Natural killer cell (primary cell): Measurements from ENCODE around the gene GCSAM. TPM values are rescaled to one million over a fixed set of nuclear protein-coding genes. Genes with fewer than 3 reads are reported as not detected.

Source experiments
- ATAC-seq, 3 donors: fragments of 150-1000 bp in 2 of 3; fragments of 200-7000 bp in 1 of 3; cut with Tn5 transposase; 1 replicate in 1 of 3; 2 replicates in 2 of 3; pipeline ENCODE4 v1.10.0; 2021; ENCODE audit warnings: mild to moderate bottlenecking in 2 of 3, moderate library complexity in 2 of 3
- DNase-seq, 2 donors: peaks; one replicate each; pipeline versions ENCODE4 v3.0.0 to v3.0.0-alpha.2; 2013 to 2021; ENCODE audit warnings: mixed read lengths in 1 of 2
- H3K27ac ChIP-seq: one replicate; pipeline ENCODE4 v1.5.1; 2013; ENCODE audit warnings: mild to moderate bottlenecking, low read length
- H3K27me3 ChIP-seq: one replicate; pipeline ENCODE4 v1.6.1; 2013; ENCODE audit warnings: low read length; ENCODE audit not compliant: control insufficient read depth, insufficient read depth
- H3K36me3 ChIP-seq: one replicate; pipeline ENCODE4 v1.6.1; 2013; ENCODE audit warnings: low read length; ENCODE audit not compliant: control insufficient read depth, insufficient read depth
- H3K4me1 ChIP-seq: one replicate; pipeline ENCODE4 v1.6.1; 2013; ENCODE audit warnings: low read length; ENCODE audit not compliant: control insufficient read depth, insufficient read depth
- H3K4me3 ChIP-seq: one replicate; pipeline ENCODE4 v1.5.1; 2013; ENCODE audit warnings: low read length
- H3K9me3 ChIP-seq: one replicate; pipeline ENCODE4 v1.6.1; 2013; ENCODE audit warnings: low read length; ENCODE audit not compliant: control insufficient read depth, insufficient read depth
- H3K27ac Mint-ChIP-seq, 2 donors: one replicate each; pipeline ENCODE4 v1.8.0; 2022; ENCODE audit warnings: mild to moderate bottlenecking in 2 of 2, mixed read lengths in 2 of 2, moderate library complexity in 1 of 2
- H3K27me3 Mint-ChIP-seq, 2 donors: one replicate each; pipeline ENCODE4 v1.8.0; 2022; ENCODE audit warnings: low read depth in 2 of 2, mixed read lengths in 2 of 2
- H3K36me3 Mint-ChIP-seq: one replicate; pipeline ENCODE4 v1.8.0; 2022; ENCODE audit warnings: mixed read lengths
- H3K4me1 Mint-ChIP-seq, 2 donors: one replicate each; pipeline ENCODE4 v1.8.0; 2022; ENCODE audit warnings: mixed read lengths in 2 of 2
- H3K4me3 Mint-ChIP-seq: one replicate; pipeline ENCODE4 v1.8.0; 2022; ENCODE audit warnings: mild to moderate bottlenecking, moderate library complexity, mixed read lengths
- H3K9me3 Mint-ChIP-seq, 2 donors: one replicate each; pipeline ENCODE4 v1.8.0; 2022; ENCODE audit warnings: mixed read lengths in 2 of 2
- WGBS: methylation state at CpG from one replicate; pipeline ENCODE4 v1.1.7; 2013; ENCODE audit warnings: missing lambda C conversion rate; ENCODE audit not compliant: insufficient coverage; 5-methylcytosine and 5-hydroxymethylcytosine counted together
- intact Hi-C: fragments of 100-400 bp; cut with micrococcal nuclease; formaldehyde crosslinking; loops from one replicate; pipeline ENCODE4 v1.14.2; 2022
- total RNA-seq, 4 donors: library from RNA; stranded (reverse); fragments of 120-200 nt in 1 of 4; gene quantifications; one replicate each; pipeline versions ENCODE4 v1.2.3 to v1.2.4, GENCODE V29; 2013 to 2022
- TF ChIP-seq, protein P1 (sequence below): fragments of 200-600 bp; IDR thresholded peaks from one replicate; pipeline ENCODE4 v1.8.0; 2022; ENCODE audit warnings: antibody characterized with exemption

GCSAM gene
- total RNA-seq, 3 donors from 2014 or later (not counting 1 experiment from before 2014, with no cell fraction given): 0.59 to 3.0 (median 1.1) TPM

DNA sequence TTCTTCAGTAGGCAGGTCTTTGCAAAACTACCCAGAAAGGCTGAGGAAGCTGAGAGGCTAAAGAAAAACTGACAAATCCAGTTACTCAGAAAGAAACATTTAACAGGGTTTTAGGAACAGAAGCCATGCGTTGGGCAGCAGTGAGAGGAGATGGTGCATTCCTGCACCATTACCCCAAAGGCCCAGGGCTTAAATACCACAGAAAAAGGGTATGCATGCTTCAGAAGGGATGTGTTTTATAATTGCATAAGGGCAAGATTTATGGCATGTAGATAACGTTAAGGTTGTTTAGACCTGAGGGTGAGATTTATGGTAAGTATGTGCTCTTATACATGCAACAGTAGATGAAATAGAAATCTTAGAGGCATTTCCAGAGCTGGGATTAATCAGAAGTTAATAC is 36.9 kb downstream of the GCSAM start:
- Histone ChIP-seq H3K27ac (no peak overlapping the region), H3K4me3 (no peak overlapping the region), H3K36me3 (no peaks in the 10 kb centered on the region), H3K4me1 (no peaks in the 10 kb centered on the region), H3K27me3 (no peaks in the 10 kb centered on the region), H3K9me3 (no peaks in the 10 kb centered on the region)
- H3K36me3 Mint-ChIP-seq: no peaks in the 10 kb centered on the region
- ATAC-seq (no peak), DNase-seq (no peak)
- TF ChIP-seq, protein P1, sequence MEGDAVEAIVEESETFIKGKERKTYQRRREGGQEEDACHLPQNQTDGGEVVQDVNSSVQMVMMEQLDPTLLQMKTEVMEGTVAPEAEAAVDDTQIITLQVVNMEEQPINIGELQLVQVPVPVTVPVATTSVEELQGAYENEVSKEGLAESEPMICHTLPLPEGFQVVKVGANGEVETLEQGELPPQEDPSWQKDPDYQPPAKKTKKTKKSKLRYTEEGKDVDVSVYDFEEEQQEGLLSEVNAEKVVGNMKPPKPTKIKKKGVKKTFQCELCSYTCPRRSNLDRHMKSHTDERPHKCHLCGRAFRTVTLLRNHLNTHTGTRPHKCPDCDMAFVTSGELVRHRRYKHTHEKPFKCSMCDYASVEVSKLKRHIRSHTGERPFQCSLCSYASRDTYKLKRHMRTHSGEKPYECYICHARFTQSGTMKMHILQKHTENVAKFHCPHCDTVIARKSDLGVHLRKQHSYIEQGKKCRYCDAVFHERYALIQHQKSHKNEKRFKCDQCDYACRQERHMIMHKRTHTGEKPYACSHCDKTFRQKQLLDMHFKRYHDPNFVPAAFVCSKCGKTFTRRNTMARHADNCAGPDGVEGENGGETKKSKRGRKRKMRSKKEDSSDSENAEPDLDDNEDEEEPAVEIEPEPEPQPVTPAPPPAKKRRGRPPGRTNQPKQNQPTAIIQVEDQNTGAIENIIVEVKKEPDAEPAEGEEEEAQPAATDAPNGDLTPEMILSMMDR: no peak
- peaks cover 1 to 2% of the 10 kb centered on the region in 2 donors for H3K4me1 Mint-ChIP-seq
- 93% methylated on average over 2 of the region's 2 CpGs for WGBS
- no peak overlapping the region for H3K27ac Mint-ChIP-seq
- H3K9me3 Mint-ChIP-seq: no peaks in the 10 kb centered on the region
- intact Hi-C loops: no loop called here
- peaks cover 4 to 20% of the 10 kb centered on the region in 2 donors for H3K27me3 Mint-ChIP-seq
- H3K4me3 Mint-ChIP-seq: no peak overlapping the region

DNA sequence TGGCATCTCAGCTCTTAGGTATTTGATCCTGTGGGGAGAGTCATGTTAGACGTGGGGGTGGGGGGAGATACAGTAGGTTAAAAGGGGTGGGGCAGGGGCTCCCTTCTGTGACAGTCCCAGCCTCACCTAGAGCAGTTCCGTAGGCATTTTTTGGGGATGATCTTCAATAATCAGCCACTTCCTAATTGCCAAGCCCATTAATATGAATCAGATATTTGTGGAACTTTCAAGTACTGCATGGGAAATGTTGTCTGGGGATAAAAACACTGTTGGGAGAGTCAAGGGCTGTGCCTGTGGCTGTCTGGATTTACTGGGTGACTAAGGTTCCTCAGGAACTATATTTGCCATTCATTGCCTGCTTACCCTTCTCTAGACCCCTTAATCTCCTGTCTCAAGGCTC is 37.3 kb downstream of the GCSAM start:
- no peaks in the 10 kb centered on the region for H3K36me3 ChIP-seq
- H3K9me3 ChIP-seq: no peaks in the 10 kb centered on the region
- Mint-ChIP-seq H3K27me3 (peaks cover 4 to 20% of the 10 kb centered on the region in 2 donors), H3K27ac (no peak overlapping the region), H3K4me1 (peaks cover 5 to 6% of the 10 kb centered on the region in 2 donors), H3K4me3 (no peak overlapping the region), H3K36me3 (no peaks in the 10 kb centered on the region), H3K9me3 (no peaks in the 10 kb centered on the region)
- DNase-seq (no peak), ATAC-seq (no peak)
- H3K4me1 ChIP-seq: peaks cover under 1% of the 10 kb centered on the region
- no peaks in the 10 kb centered on the region for H3K27me3 ChIP-seq
- WGBS: 86% methylated on average over 2 of the region's 2 CpGs
- TF ChIP-seq, protein P1: no peak
- H3K27ac ChIP-seq: no peak overlapping the region
- no peak overlapping the region for H3K4me3 ChIP-seq
- intact Hi-C loops: no loop called here

DNA sequence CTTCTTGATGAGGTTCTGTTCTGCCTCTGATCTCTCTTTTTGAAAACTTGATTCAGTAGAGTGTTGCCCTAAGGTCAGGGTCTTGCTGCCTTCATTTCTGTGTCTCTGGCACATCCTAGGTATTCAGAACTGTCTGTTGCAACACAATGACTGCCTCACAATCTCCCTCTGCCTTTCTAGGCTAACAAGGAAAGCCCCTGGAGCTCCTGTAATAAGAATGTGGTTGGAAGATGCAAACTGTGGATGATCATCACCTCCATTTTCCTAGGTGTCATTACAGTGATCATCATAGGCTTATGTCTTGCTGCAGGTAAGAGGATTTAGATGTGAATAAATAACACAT is 39.9 kb downstream of the GCSAM start:
- Mint-ChIP-seq H3K27me3 (peaks cover 15 to 31% of the 10 kb centered on the region in 2 donors), H3K27ac (no peak overlapping the region), H3K9me3 (no peaks in the 10 kb centered on the region), H3K4me3 (no peak overlapping the region), H3K4me1 (peaks cover 10 to 15% of the 10 kb centered on the region in 2 donors), H3K36me3 (no peaks in the 10 kb centered on the region)
- H3K9me3 ChIP-seq: no peaks in the 10 kb centered on the region
- DNase-seq (no peak), ATAC-seq (no peak)
- no peaks in the 10 kb centered on the region for H3K36me3 ChIP-seq
- no peak overlapping the region for H3K4me3 ChIP-seq
- TF ChIP-seq, protein P1: no peak
- no peaks in the 10 kb centered on the region for H3K27me3 ChIP-seq
- no peak overlapping the region for H3K27ac ChIP-seq
- intact Hi-C loops: no loop called here
- peaks cover 2% of the 10 kb centered on the region for H3K4me1 ChIP-seq

DNA sequence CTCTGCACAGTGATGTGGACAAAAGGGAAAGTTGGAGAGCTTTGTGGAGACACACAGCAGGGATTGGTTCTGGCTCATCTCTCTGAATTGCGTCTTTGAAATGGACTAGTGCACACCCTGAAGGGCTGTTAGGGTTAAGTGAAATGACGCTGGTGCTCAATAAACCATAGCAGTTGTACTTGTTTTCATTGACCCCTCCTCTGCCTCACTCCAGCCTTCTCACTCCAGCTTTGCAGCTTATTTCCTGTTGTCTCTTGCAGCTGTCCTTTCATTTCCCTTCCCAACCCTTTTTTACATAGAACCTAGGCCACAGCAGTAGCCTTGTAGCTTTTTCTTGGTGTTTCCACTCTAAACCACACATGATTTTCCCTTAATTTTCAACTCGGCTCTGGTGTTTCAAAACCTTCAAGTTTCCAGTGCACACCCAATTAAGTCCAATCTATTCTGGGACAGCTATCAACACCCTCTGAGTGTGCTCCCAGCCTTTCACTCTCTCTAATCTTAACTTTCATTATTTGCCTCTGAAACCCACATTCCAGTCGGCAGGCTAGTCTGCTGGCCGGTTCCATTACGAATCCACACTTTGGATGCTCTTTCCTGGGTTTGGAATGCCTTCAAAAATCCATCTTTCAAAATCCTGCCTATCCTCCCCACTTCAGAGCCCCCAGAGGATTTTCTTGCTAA is 40.4 kb downstream of the GCSAM start:
- TF ChIP-seq, protein P1: no peak
- intact Hi-C loops: no loop called here
- Histone ChIP-seq H3K27me3 (no peaks in the 10 kb centered on the region), H3K36me3 (no peaks in the 10 kb centered on the region), H3K4me3 (no peak overlapping the region), H3K27ac (no peak overlapping the region), H3K9me3 (no peaks in the 10 kb centered on the region), H3K4me1 (peaks cover 2% of the 10 kb centered on the region)
- Mint-ChIP-seq H3K36me3 (no peaks in the 10 kb centered on the region), H3K27ac (no peak overlapping the region), H3K27me3 (peaks cover 16 to 31% of the 10 kb centered on the region in 2 donors), H3K4me3 (no peak overlapping the region), H3K4me1 (peaks cover 10 to 15% of the 10 kb centered on the region in 2 donors), H3K9me3 (no peaks in the 10 kb centered on the region)
- 71% methylated on average over 6 of the region's 6 CpGs for WGBS
- no peak for ATAC-seq
- DNase-seq: no peak
